ENCODE results near the gene ASB6. TPM values are rescaled to one million over a fixed set of nuclear protein-coding genes. Genes with fewer than 3 reads are reported as not detected.

The ASB6 gene
- polyA plus RNA-seq, 2 of the 4 experiments (the other 2 are of a cell fraction): 9.2 to 17.3 TPM

DNA sequence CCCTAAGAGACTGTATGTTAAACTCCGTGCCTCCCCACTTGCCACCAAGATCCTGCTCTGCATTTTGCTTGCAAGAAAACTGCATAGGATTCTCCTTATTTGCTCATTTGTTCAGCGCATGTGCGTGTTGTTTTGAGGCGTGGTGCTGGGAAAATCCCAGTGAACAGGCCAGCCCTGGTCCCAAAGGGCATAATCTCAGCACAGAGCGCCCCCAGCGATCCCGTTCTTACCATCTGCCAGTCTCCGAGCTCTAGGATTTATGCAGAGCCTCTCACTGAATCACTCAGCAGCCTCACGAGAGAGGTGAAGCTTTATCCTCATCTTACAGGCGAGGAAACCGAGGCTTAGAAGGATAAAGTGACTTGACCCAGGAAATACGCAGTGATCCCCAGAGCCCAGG lies 35.0 kb upstream of the ASB6 start:
- 84% methylated on average over 12 of the region's 12 CpGs for WGBS (ENCODE audit: missing lambda C conversion rate)

DNA sequence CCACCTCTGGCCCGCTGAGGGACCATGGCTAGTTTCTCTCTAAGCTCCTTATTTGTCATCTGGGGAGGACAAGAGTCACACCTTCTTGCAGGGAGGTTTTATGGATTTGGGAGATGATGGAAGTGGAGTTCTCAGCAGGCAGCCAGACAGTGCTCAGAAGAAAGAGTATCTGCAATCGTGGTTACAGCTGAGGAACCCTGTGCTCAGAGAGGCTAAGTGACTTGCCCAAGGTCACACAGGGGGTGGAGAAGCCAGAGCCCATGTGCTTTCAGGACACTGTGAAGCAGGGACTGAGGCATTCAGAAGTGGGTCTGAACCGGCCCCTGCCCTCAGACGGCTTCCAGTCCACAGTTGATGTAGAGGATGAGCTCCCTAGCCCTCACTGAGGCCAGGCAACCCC lies 34.3 kb upstream of the ASB6 start:
- H3K27ac ChIP-seq: no peak overlapping the region
- CTCF ChIA-PET: interaction anchor here (0.5 to 4.5 kb wide), 8 partner anchors 25 to 1710 kb away, joined by 3 to 22 read pairs (median 6); no protein-coding TSS in a partner anchor
- H3K9me3 ChIP-seq: no peaks in the 10 kb centered on the region
- H3K4me1 ChIP-seq: no peaks in the 10 kb centered on the region
- no peak overlapping the region for H3K4me2 ChIP-seq
- 68% methylated on average over 4 of the region's 4 CpGs for WGBS (ENCODE audit: missing lambda C conversion rate)
- TF ChIP-seq CEBPB (IDR thresholded peaks at IDR 0.05) (no peak), RCOR1 (IDR thresholded peaks at IDR 0.05; ENCODE audit: low read depth, low read length) (no peak), ZC3H11A (IDR thresholded peaks at IDR 0.05) (no peak), RAD21 (conservative IDR thresholded peaks at IDR 0.05 in 1 of 2, IDR thresholded peaks at IDR 0.05 in 1 of 2) (no peak), ESRRA (IDR thresholded peaks at IDR 0.05; ENCODE audit: borderline replicate concordance, low read length) (no peak), MYC (IDR thresholded peaks at IDR 0.05; ENCODE audit: borderline replicate concordance, low read length) (no peak), CHD2 (IDR thresholded peaks at IDR 0.05; ENCODE audit: low read length, partially characterized antibody) (no peak), HOXB13 (CRISPR knock-in tag; IDR thresholded peaks at IDR 0.05; ENCODE audit: low read depth) (no peak), RARB (CRISPR knock-in tag; IDR thresholded peaks at IDR 0.05) (no peak), CBX8 (IDR thresholded peaks at IDR 0.05) (no peak), ATOH8 (CRISPR knock-in tag; IDR thresholded peaks at IDR 0.05; ENCODE audit: low read depth) (no peak), KDM1A (IDR thresholded peaks at IDR 0.05; ENCODE audit: low read depth) (no peak), JUN (IDR thresholded peaks at IDR 0.05) (no peak)
- TF ChIP-seq, protein P1, sequence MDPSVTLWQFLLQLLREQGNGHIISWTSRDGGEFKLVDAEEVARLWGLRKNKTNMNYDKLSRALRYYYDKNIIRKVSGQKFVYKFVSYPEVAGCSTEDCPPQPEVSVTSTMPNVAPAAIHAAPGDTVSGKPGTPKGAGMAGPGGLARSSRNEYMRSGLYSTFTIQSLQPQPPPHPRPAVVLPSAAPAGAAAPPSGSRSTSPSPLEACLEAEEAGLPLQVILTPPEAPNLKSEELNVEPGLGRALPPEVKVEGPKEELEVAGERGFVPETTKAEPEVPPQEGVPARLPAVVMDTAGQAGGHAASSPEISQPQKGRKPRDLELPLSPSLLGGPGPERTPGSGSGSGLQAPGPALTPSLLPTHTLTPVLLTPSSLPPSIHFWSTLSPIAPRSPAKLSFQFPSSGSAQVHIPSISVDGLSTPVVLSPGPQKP (IDR thresholded peaks at IDR 0.05; ENCODE audit: low read depth, low read length): no peak
- no peak for DNase-seq (ENCODE audit: low read depth in 1 of 2, low spot score in 1 of 2)
- POLR2A ChIA-PET: no interaction called here
- no peak overlapping the region for H3K4me3 ChIP-seq
- ATAC-seq: no peak
- no peak for FAIRE-seq

More for the DNA sequence above, 35.0 kb upstream of the ASB6 start:
- TF ChIP-seq SREBF2 (IDR thresholded peaks at IDR 0.05) (no peak), RFX5 (IDR thresholded peaks at IDR 0.05) (no peak), CBX8 (IDR thresholded peaks at IDR 0.05) (no peak), EHF (CRISPR knock-in tag; IDR thresholded peaks at IDR 0.05) (no peak), MYC (IDR thresholded peaks at IDR 0.05; ENCODE audit: borderline replicate concordance, low read length) (no peak), HMGXB4 (CRISPR knock-in tag; IDR thresholded peaks at IDR 0.05; ENCODE audit: borderline replicate concordance) (no peak), CHD4 (IDR thresholded peaks at IDR 0.05; ENCODE audit: borderline replicate concordance) (no peak), ATOH8 (CRISPR knock-in tag; IDR thresholded peaks at IDR 0.05; ENCODE audit: low read depth) (no peak), E2F6 (IDR thresholded peaks at IDR 0.05; ENCODE audit: borderline replicate concordance, low read depth) (no peak)
- TF ChIP-seq, protein P2, sequence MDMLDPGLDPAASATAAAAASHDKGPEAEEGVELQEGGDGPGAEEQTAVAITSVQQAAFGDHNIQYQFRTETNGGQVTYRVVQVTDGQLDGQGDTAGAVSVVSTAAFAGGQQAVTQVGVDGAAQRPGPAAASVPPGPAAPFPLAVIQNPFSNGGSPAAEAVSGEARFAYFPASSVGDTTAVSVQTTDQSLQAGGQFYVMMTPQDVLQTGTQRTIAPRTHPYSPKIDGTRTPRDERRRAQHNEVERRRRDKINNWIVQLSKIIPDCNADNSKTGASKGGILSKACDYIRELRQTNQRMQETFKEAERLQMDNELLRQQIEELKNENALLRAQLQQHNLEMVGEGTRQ (IDR thresholded peaks at IDR 0.05): no peak
- H3K4me3 ChIP-seq: no peak overlapping the region
- ATAC-seq: peak in 1 of 2 experiments; percentile 43; a peak in 2 of 6 replicates
- no peak overlapping the region for H3K4me2 ChIP-seq
- no peaks in the 10 kb centered on the region for H3K4me1 ChIP-seq
- CTCF ChIA-PET: interaction anchor here (0.9 to 4.5 kb wide), 9 partner anchors 10 to 127 kb away, joined by 3 to 22 read pairs (median 5); no protein-coding TSS in a partner anchor
- no peaks in the 10 kb centered on the region for H3K9me3 ChIP-seq
- FAIRE-seq: no peak
- no peak for DNase-seq (ENCODE audit: low read depth in 1 of 2, low spot score in 1 of 2)
- no peak overlapping the region for H3K27ac ChIP-seq
- POLR2A ChIA-PET: no interaction called here
